Effector CD8-positive, alpha-beta T cell (primary cell): ENCODE results near the gene TAS2R42.
A peak's percentile ranks its signal among the peaks of the same experiment; 100 is the strongest.

Experiments used
- DNase-seq: peaks from one replicate; lab custom pipeline; 2025; lab: John Stamatoyannopoulos, UW
- total RNA-seq, 4 experiments: gene quantifications; one replicate each; lab custom pipeline; 2026; lab: John Stamatoyannopoulos, UW

Gene TAS2R42, protein sequence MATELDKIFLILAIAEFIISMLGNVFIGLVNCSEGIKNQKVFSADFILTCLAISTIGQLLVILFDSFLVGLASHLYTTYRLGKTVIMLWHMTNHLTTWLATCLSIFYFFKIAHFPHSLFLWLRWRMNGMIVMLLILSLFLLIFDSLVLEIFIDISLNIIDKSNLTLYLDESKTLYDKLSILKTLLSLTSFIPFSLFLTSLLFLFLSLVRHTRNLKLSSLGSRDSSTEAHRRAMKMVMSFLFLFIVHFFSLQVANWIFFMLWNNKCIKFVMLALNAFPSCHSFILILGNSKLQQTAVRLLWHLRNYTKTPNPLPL
- 0 reads per million in 4 experiments for total RNA-seq

GRCh38 chr12:11186837-11187236 lies at the start of gene TAS2R42:
Gene TAS2R42 (minus strand): TSS chr12:11186937. CDS start chr12:11186937, 0 bp downstream.
- DNase-seq, result no peak

GRCh38 chr12:11233532-11233931 lies 46.8 kb upstream of the TAS2R42 start:
- no peak for DNase-seq

DNA sequence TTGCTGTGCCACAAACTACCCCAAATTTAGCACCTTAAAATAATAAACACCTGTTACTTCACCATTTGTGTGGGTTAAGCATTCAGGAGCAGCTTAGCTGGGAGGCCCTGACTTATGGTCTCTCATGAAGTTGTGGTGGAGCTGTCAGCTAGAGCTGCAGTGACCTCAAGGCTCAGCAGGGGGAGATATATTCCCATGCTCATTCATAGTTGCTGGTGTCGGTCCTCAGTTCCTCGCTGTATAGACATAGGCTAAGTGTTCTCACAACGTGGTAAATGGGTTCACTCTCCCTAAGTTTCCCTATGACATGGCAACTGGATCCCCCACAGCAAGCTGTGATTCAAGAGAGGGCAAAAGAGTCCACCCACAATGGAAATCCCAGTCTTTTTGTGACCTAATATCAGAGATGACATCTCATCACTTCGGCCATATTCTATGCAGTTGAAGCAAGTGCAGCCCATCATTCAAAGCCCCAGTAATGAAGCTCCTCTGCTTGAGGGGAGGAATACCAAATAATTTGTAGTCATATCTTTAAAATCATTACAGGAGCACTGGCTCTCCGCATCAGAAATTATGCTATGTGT lies 41.7 kb upstream of the TAS2R42 start:
- peak; percentile 1 for DNase-seq

DNA sequence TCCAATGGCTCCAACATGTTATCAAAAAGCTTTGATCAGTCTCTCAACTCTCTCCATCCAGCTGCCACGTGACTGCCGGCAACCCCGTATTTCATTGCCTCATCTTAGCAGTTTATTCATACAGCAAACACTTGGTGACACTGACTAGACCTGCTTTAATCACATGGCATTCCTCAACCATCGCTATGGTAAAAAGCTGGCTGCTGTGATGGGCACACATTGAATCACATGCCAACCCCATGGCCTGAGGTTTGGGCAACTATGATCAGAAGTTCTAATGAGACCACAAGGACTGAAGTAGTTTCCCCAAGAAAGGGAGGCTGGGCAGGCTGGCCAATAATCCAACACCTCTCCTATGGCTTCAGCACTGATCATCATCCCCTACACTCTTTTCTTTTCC lies 40.6 kb upstream of the TAS2R42 start:
- no peak for DNase-seq

- no peak for DNase-seq
Observed at GRCh38 chr12:11209113-11209512, 22.4 kb upstream of the TAS2R42 start.

GRCh38 chr12:11204173-11204572 lies 17.4 kb upstream of the TAS2R42 start:
- DNase-seq, result no peak

DNA sequence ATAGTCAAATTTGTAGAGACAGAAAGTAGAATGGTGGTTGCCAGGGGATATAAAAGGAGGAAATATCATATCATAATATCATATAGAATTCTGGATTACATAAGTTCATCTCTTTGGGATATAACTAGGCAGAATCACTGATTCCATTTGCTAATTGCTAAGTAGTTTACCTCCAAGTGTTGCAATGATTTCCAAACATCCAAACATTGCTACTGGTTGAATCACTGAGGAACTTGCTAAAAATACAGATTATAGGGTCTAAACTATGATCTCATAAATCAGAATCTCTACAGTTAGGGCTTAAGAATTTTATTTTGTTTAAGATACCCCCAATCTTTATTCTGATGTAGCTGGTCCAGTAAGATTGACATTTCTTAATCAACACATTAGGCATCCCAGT lies 16.1 kb upstream of the TAS2R42 start:
- no peak for DNase-seq

DNA sequence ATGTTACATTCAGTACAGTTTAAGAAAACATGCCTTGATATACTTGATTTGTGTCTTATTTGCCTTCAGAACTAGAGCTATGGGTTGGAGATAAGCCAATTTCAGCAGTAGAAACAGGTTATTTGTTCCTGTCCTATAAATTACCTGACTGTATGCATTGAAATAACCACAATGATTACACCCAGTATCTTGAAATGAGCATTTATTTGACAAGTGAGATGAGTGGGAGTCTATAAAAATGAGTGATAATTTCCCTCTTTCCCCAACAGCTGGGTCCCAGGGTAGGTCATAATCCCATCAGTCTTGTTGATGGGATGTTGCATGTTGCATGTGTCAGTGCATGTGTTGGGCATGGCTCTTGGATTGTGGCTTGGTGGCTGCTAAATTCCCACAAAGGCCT lies 3.7 kb downstream of the TAS2R42 start:
- no peak for DNase-seq

DNA sequence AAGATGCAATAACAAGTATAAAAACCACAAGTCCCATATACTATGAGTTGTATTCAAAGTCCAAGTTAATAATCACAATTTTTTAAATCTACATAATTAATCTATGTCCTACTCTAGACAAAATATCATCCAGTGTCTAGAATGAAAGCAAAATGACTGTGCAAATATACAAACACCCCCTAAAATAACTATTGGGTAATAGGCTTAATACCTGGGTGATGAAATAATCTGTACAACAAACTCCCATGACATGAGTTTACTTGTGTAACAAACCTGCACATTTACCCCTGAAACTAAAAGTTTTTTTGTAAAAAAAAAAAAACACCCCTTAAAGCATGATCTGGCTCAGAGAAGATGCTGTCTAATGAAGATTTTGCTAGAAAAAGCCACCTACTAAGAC lies 4.2 kb downstream of the TAS2R42 start:
- no peak for DNase-seq

GRCh38 chr12:11178250-11178649 lies 8.5 kb downstream of the TAS2R42 start:
- no peak for DNase-seq

GRCh38 chr12:11174022-11174421 lies 12.7 kb downstream of the TAS2R42 start:
- DNase-seq, result no peak

GRCh38 chr12:11171969-11172675 lies 14.6 kb downstream of the TAS2R42 start:
- no peak for DNase-seq

DNA sequence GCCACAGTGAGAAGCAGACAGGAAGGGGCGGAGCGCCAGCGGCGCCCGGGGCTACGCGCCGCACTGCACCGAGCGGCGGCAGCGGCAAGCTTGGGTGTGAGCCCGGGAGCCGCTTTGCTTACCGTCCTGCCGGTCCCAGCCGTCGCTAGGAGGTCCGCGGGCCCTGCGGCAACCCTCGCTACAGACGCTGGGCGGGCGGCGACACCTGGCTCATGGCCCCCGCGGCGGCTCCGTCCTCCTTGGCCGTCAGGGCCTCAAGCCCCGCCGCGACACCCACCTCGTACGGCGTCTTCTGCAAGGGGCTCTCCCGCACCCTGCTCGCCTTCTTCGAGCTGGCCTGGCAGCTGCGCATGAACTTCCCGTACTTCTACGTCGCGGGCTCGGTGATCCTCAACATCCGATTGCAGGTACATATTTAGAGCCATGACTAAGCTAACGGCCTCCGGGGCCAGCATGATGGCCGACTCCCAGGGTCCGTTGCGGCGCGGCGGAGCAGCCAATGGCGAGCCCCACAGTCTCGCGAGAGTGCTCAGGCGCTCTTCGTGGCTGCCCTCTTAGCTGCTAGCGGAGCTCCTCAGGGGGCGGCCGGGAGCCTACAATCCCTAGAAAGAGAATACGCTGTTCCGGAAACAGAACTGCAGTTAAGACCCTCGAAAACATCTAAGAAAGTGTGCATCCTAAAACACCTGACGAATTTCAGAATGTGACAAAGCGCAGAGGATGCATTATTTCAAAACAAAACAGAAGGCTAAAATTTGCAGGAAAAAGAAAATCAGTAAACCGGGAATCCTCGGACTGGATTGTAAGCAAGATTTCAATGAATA lies 15.4 kb downstream of the TAS2R42 start, which contains the start of gene SMIM10L1:
TSS of gene SMIM10L1 (plus strand) at position 50 of the 824 bp plus-strand sequence. CDS start at position 213, 163 bp downstream.
- peak; percentile 75 for DNase-seq

DNA sequence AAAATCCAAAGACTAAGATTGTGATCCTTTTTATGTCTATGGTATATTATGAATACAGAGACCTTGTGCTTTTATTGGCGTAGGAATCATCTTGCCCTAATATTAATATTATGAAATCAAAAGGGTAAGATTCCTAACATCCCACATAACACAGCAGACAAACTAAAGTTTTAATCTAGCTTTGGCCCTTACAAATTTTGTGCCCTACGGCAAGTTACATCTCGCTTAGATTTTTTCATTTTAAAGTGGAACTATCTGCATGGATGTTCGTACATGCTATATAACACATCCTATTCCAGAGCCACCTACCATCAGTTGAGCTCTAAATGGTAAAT lies 16.0 kb downstream of the TAS2R42 start:
- no peak for DNase-seq

- no peak for DNase-seq
Observed at GRCh38 chr12:11166300-11166699, 20.4 kb downstream of the TAS2R42 start.

DNA sequence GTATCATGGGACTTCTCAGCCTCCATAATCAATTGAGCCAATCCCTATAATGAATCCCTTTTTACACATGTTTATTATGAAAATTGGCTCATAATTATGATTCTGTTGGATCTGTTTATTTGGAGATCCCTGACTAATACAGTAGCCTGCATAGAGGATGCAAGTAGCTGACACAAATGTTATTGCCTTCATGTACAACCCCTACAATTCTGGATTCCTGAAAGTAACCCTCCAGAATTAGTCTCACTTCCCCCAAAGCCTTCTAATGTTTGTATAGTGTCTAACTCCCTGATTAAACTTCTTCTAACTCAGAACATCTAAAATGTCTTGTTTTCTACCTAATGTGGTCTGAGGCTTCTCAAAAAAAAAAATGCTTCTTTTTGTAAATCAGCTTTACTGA lies 22.4 kb downstream of the TAS2R42 start:
- DNase-seq, result no peak

- no peak for DNase-seq
Observed at GRCh38 chr12:11162502-11162901, 24.2 kb downstream of the TAS2R42 start.

- DNase-seq, result no peak
Observed at GRCh38 chr12:11158885-11159444, 27.8 kb downstream of the TAS2R42 start.

DNA sequence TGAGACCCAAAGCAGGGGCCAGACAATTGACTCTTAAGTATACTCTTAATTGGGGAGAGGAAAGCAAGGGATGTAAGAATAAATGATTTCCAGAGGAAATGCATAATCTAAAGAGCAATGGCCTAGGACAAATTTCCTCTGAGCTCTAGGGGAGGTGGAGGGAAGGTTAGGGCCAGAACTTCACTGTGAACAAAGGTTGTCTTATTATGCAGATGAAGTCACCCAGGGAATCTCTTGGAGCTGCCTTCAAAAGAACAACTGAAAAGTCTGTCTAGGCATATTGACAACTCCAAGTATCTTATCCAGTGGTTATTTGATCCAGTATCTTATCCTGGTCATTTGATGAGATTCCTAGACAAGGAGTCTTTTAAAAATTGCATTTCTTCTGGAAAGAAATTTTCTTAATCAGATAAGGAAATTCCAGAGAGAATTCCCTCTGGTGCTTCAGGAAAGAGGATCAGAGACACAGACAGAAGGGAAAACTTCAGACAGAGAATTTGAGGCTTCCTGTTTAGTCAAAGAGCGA lies 32.3 kb downstream of the TAS2R42 start:
- DNase-seq, result no peak

- DNase-seq, result no peak
Observed at GRCh38 chr12:11152725-11153124, 34.0 kb downstream of the TAS2R42 start.

- no peak for DNase-seq
Observed at GRCh38 chr12:11150832-11151231, 35.9 kb downstream of the TAS2R42 start.

GRCh38 chr12:11147420-11147819 lies 39.3 kb downstream of the TAS2R42 start:
- DNase-seq, result no peak
